Measurements from ENCODE around the gene COL20A1.
"Not testable (repeated sequence)": the region's sequence is repeated elsewhere in the genome, so short reads cannot be mapped to it uniquely, and the experiment has no call there.

COL20A1 gene

DNA sequence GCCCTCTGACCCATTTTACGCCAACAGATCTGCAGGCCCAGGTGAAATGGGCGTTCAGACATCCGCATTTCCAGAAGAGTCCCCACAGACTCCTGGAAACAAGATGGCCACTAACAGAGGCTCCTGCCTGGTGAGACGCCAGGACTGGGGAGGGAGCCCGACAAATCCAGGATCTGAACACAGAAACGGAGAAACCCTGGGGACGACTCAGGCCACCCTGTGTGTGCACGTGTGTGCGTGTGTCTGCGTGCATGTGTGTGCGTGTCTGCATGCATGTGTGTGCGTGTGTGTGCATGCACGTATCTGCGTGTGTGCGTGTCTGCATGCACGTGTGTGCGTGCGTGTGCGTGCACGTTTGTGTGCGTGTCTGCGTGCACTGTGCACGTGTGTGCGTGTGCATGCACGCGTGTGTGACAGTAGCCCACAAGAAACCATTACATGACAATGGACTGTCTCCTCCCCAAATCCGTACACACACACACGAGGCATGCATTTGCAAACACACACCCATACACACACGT lies 43.3 kb downstream of the COL20A1 start:
- TF ChIP-seq ZFP3 (CRISPR knock-in tag; IDR thresholded peaks at IDR 0.05) (no peak), OSR1 (CRISPR knock-in tag; IDR thresholded peaks at IDR 0.05) (no peak), ISL1 (CRISPR knock-in tag; IDR thresholded peaks at IDR 0.05) (no peak), GLIS3 (CRISPR knock-in tag; IDR thresholded peaks at IDR 0.05) (no peak), ZNF70 (CRISPR knock-in tag; IDR thresholded peaks at IDR 0.05) (no peak)
- TF ChIP-seq, protein P1, sequence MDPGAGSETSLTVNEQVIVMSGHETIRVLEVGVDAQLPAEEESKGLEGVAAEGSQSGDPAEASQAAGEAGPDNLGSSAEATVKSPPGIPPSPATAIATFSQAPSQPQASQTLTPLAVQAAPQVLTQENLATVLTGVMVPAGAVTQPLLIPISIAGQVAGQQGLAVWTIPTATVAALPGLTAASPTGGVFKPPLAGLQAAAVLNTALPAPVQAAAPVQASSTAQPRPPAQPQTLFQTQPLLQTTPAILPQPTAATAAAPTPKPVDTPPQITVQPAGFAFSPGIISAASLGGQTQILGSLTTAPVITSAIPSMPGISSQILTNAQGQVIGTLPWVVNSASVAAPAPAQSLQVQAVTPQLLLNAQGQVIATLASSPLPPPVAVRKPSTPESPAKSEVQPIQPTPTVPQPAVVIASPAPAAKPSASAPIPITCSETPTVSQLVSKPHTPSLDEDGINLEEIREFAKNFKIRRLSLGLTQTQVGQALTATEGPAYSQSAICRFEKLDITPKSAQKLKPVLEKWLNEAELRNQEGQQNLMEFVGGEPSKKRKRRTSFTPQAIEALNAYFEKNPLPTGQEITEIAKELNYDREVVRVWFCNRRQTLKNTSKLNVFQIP (CRISPR knock-in tag; IDR thresholded peaks at IDR 0.05; ENCODE audit: borderline replicate concordance, low read depth), result no peak
- ATAC-seq, result no peak

DNA sequence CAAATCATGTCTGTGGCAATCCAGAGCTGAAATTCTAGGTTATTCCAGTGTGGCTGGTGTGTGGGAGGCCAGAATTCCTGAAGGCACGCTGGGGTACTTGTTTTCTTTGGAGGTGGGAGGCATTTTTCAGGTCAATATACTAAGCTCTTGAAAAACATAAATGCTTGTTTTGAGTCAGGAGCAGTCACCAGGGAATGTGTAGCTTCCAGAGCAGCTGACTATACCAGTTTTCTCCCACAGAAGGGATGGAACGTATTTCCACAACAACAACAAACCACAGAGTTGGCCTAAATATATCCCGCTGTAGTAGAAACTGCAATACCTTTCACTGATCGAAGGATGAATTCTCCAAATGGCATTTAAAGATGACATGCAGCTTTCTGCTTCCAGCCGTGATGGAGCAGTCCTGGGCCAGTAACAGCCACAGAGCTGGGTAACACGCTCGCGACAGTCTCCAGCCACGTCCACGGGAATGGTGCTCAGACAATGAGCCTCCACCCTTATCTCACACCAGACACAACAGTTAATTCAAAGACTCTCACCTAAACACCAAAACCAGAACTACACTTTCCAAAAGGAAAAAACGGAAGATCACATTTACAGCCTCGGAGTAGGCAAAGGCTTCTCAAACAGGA lies 44.9 kb downstream of the COL20A1 start:
- TF ChIP-seq, protein P1 (CRISPR knock-in tag; IDR thresholded peaks at IDR 0.05; ENCODE audit: borderline replicate concordance, low read depth), result no peak
- TF ChIP-seq CSDC2 (CRISPR knock-in tag; IDR thresholded peaks at IDR 0.05) (no peak), RARB (CRISPR knock-in tag; IDR thresholded peaks at IDR 0.05) (no peak), GLIS3 (CRISPR knock-in tag; IDR thresholded peaks at IDR 0.05) (no peak), BACH2 (CRISPR knock-in tag; IDR thresholded peaks at IDR 0.05; ENCODE audit: borderline replicate concordance) (no peak), OSR1 (CRISPR knock-in tag; IDR thresholded peaks at IDR 0.05) (no peak), ESRRG (CRISPR knock-in tag; IDR thresholded peaks at IDR 0.05) (no peak), TOX (CRISPR knock-in tag; IDR thresholded peaks at IDR 0.05; ENCODE audit: borderline replicate concordance) (no peak), ISL1 (CRISPR knock-in tag; IDR thresholded peaks at IDR 0.05) (no peak), ZNF565 (CRISPR knock-in tag; conservative IDR thresholded peaks at IDR 0.05; ENCODE audit: low read depth) (no peak), ZC3H10 (CRISPR knock-in tag; IDR thresholded peaks at IDR 0.05) (no peak), ZNF8 (CRISPR knock-in tag; IDR thresholded peaks at IDR 0.05) (no peak), PPARA (CRISPR knock-in tag; IDR thresholded peaks at IDR 0.05; ENCODE audit: borderline replicate concordance) (no peak), SNAI2 (CRISPR knock-in tag; IDR thresholded peaks at IDR 0.05) (no peak), ZNF70 (CRISPR knock-in tag; IDR thresholded peaks at IDR 0.05) (no peak)
- TF ChIP-seq, protein P2, sequence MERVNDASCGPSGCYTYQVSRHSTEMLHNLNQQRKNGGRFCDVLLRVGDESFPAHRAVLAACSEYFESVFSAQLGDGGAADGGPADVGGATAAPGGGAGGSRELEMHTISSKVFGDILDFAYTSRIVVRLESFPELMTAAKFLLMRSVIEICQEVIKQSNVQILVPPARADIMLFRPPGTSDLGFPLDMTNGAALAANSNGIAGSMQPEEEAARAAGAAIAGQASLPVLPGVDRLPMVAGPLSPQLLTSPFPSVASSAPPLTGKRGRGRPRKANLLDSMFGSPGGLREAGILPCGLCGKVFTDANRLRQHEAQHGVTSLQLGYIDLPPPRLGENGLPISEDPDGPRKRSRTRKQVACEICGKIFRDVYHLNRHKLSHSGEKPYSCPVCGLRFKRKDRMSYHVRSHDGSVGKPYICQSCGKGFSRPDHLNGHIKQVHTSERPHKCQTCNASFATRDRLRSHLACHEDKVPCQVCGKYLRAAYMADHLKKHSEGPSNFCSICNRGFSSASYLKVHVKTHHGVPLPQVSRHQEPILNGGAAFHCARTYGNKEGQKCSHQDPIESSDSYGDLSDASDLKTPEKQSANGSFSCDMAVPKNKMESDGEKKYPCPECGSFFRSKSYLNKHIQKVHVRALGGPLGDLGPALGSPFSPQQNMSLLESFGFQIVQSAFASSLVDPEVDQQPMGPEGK (CRISPR knock-in tag; IDR thresholded peaks at IDR 0.05; ENCODE audit: borderline replicate concordance), result no peak
- TF ChIP-seq, protein P3, sequence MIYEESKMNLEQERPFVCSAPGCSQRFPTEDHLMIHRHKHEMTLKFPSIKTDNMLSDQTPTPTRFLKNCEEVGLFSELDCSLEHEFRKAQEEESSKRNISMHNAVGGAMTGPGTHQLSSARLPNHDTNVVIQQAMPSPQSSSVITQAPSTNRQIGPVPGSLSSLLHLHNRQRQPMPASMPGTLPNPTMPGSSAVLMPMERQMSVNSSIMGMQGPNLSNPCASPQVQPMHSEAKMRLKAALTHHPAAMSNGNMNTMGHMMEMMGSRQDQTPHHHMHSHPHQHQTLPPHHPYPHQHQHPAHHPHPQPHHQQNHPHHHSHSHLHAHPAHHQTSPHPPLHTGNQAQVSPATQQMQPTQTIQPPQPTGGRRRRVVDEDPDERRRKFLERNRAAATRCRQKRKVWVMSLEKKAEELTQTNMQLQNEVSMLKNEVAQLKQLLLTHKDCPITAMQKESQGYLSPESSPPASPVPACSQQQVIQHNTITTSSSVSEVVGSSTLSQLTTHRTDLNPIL (CRISPR knock-in tag; IDR thresholded peaks at IDR 0.05; ENCODE audit: low read depth), result no peak
- TF ChIP-seq, protein P4, sequence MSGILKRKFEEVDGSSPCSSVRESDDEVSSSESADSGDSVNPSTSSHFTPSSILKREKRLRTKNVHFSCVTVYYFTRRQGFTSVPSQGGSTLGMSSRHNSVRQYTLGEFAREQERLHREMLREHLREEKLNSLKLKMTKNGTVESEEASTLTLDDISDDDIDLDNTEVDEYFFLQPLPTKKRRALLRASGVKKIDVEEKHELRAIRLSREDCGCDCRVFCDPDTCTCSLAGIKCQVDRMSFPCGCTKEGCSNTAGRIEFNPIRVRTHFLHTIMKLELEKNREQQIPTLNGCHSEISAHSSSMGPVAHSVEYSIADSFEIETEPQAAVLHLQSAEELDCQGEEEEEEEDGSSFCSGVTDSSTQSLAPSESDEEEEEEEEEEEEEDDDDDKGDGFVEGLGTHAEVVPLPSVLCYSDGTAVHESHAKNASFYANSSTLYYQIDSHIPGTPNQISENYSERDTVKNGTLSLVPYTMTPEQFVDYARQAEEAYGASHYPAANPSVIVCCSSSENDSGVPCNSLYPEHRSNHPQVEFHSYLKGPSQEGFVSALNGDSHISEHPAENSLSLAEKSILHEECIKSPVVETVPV (CRISPR knock-in tag; IDR thresholded peaks at IDR 0.05), result no peak
- TF ChIP-seq, protein P5, sequence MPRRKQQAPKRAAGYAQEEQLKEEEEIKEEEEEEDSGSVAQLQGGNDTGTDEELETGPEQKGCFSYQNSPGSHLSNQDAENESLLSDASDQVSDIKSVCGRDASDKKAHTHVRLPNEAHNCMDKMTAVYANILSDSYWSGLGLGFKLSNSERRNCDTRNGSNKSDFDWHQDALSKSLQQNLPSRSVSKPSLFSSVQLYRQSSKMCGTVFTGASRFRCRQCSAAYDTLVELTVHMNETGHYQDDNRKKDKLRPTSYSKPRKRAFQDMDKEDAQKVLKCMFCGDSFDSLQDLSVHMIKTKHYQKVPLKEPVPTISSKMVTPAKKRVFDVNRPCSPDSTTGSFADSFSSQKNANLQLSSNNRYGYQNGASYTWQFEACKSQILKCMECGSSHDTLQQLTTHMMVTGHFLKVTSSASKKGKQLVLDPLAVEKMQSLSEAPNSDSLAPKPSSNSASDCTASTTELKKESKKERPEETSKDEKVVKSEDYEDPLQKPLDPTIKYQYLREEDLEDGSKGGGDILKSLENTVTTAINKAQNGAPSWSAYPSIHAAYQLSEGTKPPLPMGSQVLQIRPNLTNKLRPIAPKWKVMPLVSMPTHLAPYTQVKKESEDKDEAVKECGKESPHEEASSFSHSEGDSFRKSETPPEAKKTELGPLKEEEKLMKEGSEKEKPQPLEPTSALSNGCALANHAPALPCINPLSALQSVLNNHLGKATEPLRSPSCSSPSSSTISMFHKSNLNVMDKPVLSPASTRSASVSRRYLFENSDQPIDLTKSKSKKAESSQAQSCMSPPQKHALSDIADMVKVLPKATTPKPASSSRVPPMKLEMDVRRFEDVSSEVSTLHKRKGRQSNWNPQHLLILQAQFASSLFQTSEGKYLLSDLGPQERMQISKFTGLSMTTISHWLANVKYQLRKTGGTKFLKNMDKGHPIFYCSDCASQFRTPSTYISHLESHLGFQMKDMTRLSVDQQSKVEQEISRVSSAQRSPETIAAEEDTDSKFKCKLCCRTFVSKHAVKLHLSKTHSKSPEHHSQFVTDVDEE (CRISPR knock-in tag; IDR thresholded peaks at IDR 0.05), result no peak
- no peak for ATAC-seq

DNA sequence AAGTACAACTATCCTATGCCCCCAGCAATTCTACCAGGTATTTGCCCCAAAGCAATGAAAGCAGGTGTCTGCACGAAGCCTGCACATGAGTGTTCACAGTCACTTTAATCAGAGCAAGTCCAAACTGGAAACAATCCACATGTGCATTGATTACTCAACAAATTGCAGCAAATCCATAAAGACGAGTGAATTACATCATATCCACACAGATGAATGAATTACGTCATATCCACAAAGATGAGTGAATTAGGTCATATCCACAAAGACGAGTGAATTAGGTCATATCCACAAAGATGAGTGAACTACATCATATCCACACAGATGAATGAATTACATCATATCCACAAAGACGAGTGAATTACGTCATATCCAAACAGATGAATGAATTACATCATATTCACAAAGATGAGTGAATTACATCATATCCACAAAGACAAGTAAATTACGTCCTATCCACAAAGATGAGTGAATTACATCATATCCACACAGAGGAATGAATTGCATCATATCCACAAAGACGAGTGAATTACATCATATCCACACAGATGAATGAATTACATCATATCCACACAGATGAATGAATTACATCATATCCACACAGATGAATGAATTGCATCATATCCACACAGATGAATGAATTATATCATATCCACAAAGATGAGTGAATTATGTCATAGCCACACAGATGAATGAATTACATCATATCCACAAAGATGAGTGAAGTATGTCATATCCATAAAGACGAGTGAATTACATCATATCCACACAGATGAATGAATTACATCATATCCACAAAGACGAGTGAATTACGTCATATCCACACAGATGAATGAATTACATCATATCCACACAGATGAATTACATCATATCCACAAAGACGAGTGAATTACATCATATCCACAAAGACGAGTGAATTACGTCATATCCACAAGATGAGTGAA lies 46.4 kb downstream of the COL20A1 start:
- not testable (repeated sequence) for ATAC-seq

DNA sequence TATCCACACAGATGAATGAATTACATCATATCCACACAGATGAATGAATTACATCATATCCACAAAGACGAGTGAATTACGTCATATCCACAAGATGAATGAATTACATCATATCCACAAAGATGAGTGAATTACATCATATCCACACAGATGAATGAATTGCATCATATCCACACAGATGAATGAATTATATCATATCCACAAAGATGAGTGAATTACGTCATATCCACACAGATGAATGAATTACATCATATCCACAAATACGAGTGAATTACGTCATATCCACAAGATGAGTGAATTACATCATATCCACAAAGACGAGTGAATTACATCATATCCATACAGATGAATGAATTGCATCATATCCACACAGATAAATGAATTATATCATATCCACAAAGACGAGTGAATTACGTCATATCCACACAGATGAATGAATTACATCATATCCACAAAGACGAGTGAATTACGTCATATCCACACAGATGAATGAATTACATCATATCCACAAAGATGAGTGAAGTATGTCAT lies 47.2 kb downstream of the COL20A1 start:
- ATAC-seq, result not testable (repeated sequence)
